B cell (primary cell): ENCODE data around the gene PNKP.

Experiments
- EZH2 ChIP-seq: IDR thresholded peaks from 2 replicates; pipeline ENCODE4 v1.6.1; 2012; ENCODE audit warnings: borderline replicate concordance, low read depth, mild to moderate bottlenecking, moderate library complexity, low read length; ENCODE audit not compliant: insufficient read depth, poor library complexity, severe bottlenecking
- TF ChIP-seq, protein P1 (sequence below): fragments of 200-600 bp; IDR thresholded peaks from one replicate; pipeline ENCODE4 v1.8.0; 2022; ENCODE audit warnings: antibody characterized with exemption, mild to moderate bottlenecking

DNA sequence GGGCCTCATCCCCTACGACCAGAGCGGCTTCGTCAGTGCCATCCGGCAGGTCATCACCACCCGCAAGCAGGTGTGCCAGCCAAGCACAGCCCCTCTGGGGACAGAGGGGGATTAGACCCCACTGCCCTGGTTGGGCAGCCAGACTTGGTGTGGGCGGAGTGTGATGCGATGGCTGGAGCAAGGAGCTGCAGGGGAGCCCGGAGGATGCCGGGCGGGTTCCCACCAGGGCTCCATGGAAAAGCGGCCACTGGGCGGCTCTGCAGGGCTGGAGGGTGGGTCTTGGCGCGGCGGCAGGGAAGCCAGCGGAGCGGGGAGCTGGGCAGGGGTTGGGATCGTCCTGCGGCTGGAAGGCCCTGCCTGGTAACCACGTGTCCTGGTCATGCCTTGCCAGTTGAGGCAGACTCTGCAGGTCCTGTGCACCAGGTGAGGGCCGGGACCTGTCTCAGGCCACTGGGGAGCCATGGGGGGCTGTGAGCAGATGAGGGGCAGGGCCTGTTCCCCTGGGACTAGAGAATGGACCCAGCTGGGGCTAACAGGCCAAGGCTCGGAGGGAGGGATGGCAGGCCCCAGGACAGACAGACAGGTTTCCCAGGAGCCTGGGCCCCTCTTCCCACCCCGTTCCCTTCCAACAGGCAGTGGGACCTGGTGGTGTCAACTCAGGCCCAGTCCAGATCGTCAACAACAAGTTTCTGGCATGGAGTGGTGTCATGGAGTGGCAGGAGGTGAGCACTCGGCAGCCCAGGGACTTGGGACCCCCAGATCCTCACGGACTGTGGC, 10.1 kb downstream of the PNKP start:
- TF ChIP-seq, protein P1, sequence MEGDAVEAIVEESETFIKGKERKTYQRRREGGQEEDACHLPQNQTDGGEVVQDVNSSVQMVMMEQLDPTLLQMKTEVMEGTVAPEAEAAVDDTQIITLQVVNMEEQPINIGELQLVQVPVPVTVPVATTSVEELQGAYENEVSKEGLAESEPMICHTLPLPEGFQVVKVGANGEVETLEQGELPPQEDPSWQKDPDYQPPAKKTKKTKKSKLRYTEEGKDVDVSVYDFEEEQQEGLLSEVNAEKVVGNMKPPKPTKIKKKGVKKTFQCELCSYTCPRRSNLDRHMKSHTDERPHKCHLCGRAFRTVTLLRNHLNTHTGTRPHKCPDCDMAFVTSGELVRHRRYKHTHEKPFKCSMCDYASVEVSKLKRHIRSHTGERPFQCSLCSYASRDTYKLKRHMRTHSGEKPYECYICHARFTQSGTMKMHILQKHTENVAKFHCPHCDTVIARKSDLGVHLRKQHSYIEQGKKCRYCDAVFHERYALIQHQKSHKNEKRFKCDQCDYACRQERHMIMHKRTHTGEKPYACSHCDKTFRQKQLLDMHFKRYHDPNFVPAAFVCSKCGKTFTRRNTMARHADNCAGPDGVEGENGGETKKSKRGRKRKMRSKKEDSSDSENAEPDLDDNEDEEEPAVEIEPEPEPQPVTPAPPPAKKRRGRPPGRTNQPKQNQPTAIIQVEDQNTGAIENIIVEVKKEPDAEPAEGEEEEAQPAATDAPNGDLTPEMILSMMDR: no peak
- no peak for TF ChIP-seq EZH2
